ENCODE data around the gene MAML3. TPM values are rescaled to one million over a fixed set of nuclear protein-coding genes. Genes with fewer than 3 reads are reported as not detected.

MAML3 gene
- total RNA-seq, 1 donor from 2014 or later = 21.8 TPM

DNA sequence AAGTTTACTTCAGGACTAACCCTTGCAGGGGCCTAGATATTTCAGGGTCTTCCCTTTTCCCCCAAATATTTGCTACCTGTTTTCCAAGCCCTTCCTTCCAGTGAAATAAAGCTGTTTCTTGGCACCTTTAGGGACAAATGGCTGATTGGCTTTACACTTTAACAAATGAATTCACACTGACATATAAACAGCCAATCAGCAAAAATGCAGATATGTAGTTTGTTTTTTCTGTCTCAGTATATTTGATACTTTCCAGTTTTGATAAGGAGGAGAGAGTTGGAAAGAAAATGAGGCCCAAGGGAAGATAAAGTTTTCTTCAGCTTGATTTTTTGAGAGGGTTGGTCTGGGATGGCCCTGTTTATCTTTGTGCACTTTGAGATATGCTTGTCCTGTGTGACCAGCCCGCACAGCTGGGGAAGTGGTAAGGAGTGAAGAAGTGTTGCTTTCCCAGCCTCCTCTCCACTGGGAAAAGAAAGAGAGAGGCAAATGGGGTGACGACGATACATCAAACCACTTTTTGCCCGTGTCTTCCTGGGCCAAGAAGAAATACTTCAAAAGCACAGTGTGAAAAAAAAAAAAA is 420.9 kb downstream of the MAML3 start:
- peaks cover 58% of the 10 kb centered on the region for H3K4me1 Mint-ChIP-seq (ENCODE audit: unreplicated experiment)
- TF ChIP-seq, protein P1, sequence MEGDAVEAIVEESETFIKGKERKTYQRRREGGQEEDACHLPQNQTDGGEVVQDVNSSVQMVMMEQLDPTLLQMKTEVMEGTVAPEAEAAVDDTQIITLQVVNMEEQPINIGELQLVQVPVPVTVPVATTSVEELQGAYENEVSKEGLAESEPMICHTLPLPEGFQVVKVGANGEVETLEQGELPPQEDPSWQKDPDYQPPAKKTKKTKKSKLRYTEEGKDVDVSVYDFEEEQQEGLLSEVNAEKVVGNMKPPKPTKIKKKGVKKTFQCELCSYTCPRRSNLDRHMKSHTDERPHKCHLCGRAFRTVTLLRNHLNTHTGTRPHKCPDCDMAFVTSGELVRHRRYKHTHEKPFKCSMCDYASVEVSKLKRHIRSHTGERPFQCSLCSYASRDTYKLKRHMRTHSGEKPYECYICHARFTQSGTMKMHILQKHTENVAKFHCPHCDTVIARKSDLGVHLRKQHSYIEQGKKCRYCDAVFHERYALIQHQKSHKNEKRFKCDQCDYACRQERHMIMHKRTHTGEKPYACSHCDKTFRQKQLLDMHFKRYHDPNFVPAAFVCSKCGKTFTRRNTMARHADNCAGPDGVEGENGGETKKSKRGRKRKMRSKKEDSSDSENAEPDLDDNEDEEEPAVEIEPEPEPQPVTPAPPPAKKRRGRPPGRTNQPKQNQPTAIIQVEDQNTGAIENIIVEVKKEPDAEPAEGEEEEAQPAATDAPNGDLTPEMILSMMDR (conservative IDR thresholded peaks at IDR 0.05) = no peak
- H3K27ac Mint-ChIP-seq = peak overlapping the region; percentile 15
- no peaks in the 10 kb centered on the region for H3K9me3 Mint-ChIP-seq
- peak overlapping the region; percentile 23 for H3K4me3 Mint-ChIP-seq
- H3K36me3 Mint-ChIP-seq = peaks cover 7% of the 10 kb centered on the region
- no peak for DNase-seq (ENCODE audit: extremely low spot score, unreplicated experiment)
- no peaks in the 10 kb centered on the region for H3K27me3 Mint-ChIP-seq

DNA sequence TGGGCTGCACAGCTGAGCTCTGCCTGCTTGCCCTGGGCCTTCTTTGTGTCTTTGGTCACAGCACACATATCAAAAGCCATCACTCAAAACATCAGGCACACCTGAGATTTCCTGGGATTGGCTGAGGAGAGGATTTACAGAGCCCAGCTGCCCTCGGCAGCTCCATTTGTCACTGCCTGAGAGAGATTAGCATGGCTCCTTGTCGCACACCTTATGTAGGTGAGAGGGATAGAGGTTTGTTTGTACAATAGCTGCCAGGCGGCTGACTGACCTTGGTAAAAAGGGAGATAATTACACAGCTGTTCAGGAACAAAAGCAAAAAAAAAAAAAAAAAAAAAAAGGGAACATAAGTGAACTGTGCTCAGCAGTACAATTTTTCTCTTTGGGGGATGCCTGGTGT is 425.1 kb downstream of the MAML3 start:
- Mint-ChIP-seq H3K27me3 (no peaks in the 10 kb centered on the region), H3K4me1 (ENCODE audit: unreplicated experiment) (peaks cover 39% of the 10 kb centered on the region), H3K27ac (peak overlapping the region; percentile 88), H3K36me3 (peaks cover 11% of the 10 kb centered on the region), H3K4me3 (no peak overlapping the region), H3K9me3 (no peaks in the 10 kb centered on the region)
- no peak for DNase-seq (ENCODE audit: extremely low spot score, unreplicated experiment)
- TF ChIP-seq, protein P1 (conservative IDR thresholded peaks at IDR 0.05) = no peak

DNA sequence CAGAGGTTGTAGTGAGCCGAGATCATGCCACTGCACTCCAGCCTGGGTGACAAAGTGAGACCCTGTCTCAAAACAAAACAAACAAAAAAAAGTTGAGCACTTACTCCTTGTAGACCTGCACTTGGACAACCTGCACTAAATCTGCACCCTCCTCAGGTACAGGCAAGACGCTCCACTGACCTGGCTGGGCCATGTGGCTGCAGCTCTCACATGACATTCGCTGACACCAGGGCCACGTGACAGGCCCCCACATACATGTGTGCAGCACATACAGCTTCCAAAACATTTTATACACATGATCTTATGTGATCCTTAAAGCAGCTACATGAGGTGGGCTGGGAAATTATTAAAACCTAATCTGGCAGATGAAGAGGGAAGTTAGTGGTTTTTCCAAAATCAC is 425.8 kb downstream of the MAML3 start:
- DNase-seq (ENCODE audit: extremely low spot score, unreplicated experiment) = no peak
- Mint-ChIP-seq H3K27me3 (no peaks in the 10 kb centered on the region), H3K9me3 (no peaks in the 10 kb centered on the region), H3K4me3 (no peak overlapping the region), H3K4me1 (ENCODE audit: unreplicated experiment) (peaks cover 34% of the 10 kb centered on the region), H3K27ac (no peak overlapping the region), H3K36me3 (peaks cover 11% of the 10 kb centered on the region)
- TF ChIP-seq, protein P1 (conservative IDR thresholded peaks at IDR 0.05) = no peak

DNA sequence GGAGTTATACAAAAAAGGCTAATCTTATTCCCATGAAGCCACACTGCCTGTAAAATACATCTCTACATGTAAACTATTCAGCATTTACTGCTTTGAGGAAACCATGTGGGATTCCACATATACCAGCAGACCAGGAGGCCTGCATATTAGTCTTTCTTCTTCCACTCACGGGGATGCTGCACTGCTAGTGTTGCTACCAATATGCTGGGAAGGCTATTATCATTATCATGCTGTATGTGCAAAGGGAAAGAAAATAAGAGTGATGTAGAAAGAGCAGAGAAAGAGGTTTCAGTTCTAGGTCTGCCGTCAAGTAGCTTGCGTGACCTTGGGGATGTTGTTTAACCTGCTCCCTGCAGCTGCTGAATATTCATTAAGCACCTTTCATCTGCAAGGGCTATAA is 427.4 kb downstream of the MAML3 start:
- Mint-ChIP-seq H3K4me1 (ENCODE audit: unreplicated experiment) (peaks cover 26% of the 10 kb centered on the region), H3K27me3 (no peaks in the 10 kb centered on the region), H3K36me3 (peaks cover 11% of the 10 kb centered on the region), H3K4me3 (no peak overlapping the region), H3K9me3 (no peaks in the 10 kb centered on the region), H3K27ac (peak overlapping the region; percentile 67)
- TF ChIP-seq, protein P1 (conservative IDR thresholded peaks at IDR 0.05) = no peak
- no peak for DNase-seq (ENCODE audit: extremely low spot score, unreplicated experiment)

DNA sequence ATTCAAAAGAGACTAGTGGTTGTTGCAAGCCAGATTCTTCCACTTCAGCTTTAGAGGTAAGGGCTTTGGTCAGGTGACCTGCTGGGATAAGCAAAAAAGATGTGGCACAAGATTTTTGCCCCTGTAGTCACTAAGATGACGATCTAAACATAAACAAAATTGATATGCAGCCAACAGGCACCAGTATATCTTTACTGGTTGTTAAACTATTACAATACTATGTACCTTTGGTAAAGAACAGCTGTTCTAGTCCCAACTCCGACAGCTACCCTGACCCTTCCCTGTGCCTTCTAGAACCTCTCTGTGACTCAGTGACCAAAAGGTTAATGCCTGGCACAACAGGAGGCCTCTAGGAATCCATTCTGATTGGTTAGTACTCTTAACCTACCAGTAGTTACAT is 428.7 kb downstream of the MAML3 start:
- H3K27me3 Mint-ChIP-seq = no peaks in the 10 kb centered on the region
- H3K4me1 Mint-ChIP-seq (ENCODE audit: unreplicated experiment) = peaks cover 26% of the 10 kb centered on the region
- H3K4me3 Mint-ChIP-seq = no peak overlapping the region
- H3K9me3 Mint-ChIP-seq = no peaks in the 10 kb centered on the region
- no peak overlapping the region for H3K27ac Mint-ChIP-seq
- TF ChIP-seq, protein P1 (conservative IDR thresholded peaks at IDR 0.05) = no peak
- no peak for DNase-seq (ENCODE audit: extremely low spot score, unreplicated experiment)
- peaks cover 7% of the 10 kb centered on the region for H3K36me3 Mint-ChIP-seq

DNA sequence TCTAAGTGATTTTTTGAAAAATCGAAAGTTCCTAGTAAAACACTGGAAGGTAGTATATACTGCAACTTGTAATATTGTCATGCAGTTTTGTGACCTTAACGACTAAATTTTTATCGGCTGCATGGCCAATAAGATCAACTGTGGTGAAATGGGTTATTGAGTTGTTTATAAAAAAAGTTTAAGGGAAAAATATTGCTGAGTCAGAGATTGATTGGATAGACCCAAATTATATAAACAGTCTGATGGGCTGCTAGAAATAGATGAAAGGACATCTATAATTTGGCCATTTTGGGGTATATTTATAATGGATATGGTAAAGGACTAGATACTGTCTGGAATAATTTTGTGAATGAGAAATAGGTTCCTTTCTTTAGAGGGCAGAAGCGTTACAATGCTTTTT is 432.2 kb downstream of the MAML3 start:
- H3K9me3 Mint-ChIP-seq = no peaks in the 10 kb centered on the region
- no peak overlapping the region for H3K27ac Mint-ChIP-seq
- TF ChIP-seq, protein P1 (conservative IDR thresholded peaks at IDR 0.05) = no peak
- H3K36me3 Mint-ChIP-seq = peaks cover 23% of the 10 kb centered on the region
- H3K4me1 Mint-ChIP-seq (ENCODE audit: unreplicated experiment) = peaks cover 5% of the 10 kb centered on the region
- H3K27me3 Mint-ChIP-seq = no peaks in the 10 kb centered on the region
- no peak overlapping the region for H3K4me3 Mint-ChIP-seq
- no peak for DNase-seq (ENCODE audit: extremely low spot score, unreplicated experiment)
